Posterior vena cava (tissue), 2 donors: ENCODE measurements around the gene NDUFAF4. TPM values are rescaled to one million over a fixed set of nuclear protein-coding genes. Genes with fewer than 3 reads are reported as not detected.
"Not testable (repeated sequence)": the region's sequence is repeated elsewhere in the genome, so short reads cannot be mapped to it uniquely, and the experiment has no call there.

Experiments used
- DNase-seq: peaks from one replicate; pipeline ENCODE4 v3.0.0-alpha.2; 2020; ENCODE audit warnings: low spot score
- intact Hi-C, 2 donors: fragments of 100-400 bp; cut with DNase I; formaldehyde crosslinking; loops; one replicate each; pipeline versions ENCODE4 v1.14.1 to v1.14.2; 2022 to 2023
- total RNA-seq, 2 donors: library from RNA; stranded (reverse); fragmentation: NEBNext Ultra II Directional; extraction: Animal tissue kit (Norgen Biotek cat#: 25700); gene quantifications; one replicate each; pipeline ENCODE4 v1.2.1, GENCODE V29; 2021
- donor health status: DM: yes; HTN: yes; CAD: no.
- donor health status: DM: yes; HTN: yes; CAD: no.

Gene NDUFAF4
- total RNA-seq, 2 donors from 2014 or later: 32.2 to 34.9 TPM

DNA sequence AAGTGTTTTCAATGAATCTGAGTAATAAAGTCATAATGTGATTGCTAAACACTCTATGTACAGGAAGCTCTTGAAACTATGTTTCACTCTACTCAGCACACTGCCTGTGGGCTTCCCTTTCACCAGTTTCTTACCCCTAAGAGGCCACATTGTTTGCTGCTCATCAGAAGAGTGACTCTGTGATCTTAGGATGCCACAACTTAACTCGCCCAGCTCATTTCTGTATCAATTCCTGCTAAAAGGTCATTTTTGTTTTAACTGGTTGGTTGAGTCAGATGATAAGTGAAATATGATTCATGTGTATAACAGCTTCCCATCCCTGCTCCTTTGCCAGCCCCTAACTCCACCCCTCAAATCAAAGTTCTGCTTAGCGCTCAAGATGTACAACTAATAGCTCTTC lies 9.8 kb upstream of the NDUFAF4 start:
- no peak for DNase-seq
- intact Hi-C loops: loop anchor here in 1 of 2 donors (10.0 kb wide), 1 partner anchor 147 kb away; no protein-coding TSS in a partner anchor

GRCh38 chr6:96900873-96901272 lies 3.2 kb upstream of the NDUFAF4 start:
- intact Hi-C loops: loop anchor here (5.0 to 10.0 kb wide), 2 partner anchors 154 to 156 kb away; no protein-coding TSS in a partner anchor
- no peak for DNase-seq

DNA sequence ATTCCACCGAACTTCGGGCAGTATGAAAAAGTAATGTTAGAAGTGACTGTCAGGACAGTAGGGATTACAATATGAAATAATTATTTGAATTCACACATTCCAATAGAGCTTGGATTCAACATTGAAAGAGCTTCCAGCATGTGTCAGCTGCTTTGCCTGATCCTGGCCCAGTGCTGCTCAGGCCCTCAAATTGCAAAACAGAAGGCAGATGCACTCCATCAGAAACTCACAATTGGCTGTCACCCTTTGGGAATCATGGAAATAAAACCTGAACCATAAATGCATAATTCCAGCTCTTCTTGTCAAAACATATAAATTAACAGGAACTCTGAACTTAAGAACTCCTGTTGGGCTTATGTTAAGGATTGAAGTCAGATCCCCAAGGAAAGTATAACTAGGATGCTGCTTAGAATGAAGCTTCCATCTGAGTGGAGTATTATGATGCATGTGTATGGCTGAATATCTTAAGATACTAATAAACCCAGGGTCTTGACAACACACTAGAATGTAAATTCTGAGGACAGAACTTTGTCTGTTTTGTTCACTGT lies 1.8 kb upstream of the NDUFAF4 start:
- intact Hi-C loops: loop anchor here in 1 of 2 donors (10.0 kb wide), 1 partner anchor 375 kb away; the partner anchor contains the start of gene UFL1
- no peak for DNase-seq

DNA sequence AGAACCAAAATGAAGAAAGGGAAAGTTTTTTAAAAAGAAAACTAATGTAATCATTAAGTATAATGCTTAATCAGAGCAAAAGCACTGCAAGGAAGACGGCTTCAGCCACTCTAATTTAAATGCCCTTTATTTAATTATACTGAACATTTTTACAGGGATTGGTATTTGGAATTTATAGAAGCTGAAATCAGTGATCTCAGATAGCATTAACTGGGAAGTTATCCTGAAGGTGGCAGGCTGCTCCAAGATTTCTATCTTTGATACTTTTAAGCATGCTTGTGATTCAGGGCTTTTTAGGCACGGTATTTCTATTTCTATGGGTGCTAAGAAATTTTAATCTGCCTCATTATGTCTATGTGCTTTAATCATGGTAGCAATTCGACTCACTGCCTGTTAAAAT lies 1.3 kb upstream of the NDUFAF4 start:
- DNase-seq: no peak
- intact Hi-C loops: loop anchor here in 1 of 2 donors (10.0 kb wide), 1 partner anchor 374 kb away; the partner anchor contains the start of gene UFL1

DNA sequence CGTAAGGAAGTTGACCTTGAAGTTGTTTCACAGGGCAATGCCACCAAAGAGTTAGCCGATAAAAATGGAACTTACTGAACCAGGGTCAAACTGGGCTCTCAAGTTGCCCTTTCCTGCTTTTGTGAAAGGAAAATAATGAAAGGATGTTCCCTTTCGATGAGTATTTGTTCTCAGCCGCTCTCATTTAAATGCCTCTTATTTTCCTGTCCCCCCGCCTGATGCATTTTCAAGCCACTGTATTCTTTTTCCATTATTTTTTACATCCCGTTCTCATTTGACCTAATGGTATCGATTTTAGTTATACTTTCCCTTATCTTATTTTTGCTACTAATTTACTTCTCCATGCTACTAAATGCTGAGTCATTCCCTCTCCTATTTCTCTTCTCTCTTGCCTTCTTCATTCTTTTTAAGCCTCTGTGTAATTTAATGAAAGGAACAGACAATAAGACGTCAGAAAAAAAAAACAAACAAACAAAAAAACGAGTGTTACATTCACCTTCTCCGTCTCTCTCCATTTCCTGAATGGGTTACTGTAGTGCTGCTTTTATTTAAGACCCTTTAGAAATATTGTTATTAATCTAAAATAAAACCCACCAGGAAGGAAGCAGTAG lies 655 bp upstream of the NDUFAF4 start:
- intact Hi-C loops: loop anchor here in 1 of 2 donors (10.0 kb wide), 1 partner anchor 374 kb away; the partner anchor contains the start of gene UFL1
- DNase-seq: no peak

DNA sequence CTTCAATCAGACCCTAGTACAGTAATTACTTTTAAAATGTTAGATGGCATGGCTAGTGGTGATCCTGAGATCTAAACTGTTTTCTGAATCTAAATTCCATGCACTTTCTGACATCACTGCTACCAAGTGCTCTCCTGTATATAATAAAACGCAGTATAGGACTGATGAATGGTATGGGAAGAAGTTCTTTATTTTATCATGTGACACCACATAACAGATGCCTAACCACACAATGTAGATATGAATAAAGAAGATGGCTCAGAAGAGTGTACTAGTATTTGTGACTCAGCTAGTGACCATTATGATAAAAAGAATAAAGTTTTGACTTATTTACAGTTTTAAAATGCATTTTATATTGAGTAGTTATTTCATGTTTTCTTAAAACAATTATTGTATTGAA lies 8.5 kb downstream of the NDUFAF4 start:
- no peak for DNase-seq
- intact Hi-C loops: no loop called here

GRCh38 chr6:96888745-96889144 lies 8.9 kb downstream of the NDUFAF4 start:
- intact Hi-C loops: no loop called here
- DNase-seq: no peak

DNA sequence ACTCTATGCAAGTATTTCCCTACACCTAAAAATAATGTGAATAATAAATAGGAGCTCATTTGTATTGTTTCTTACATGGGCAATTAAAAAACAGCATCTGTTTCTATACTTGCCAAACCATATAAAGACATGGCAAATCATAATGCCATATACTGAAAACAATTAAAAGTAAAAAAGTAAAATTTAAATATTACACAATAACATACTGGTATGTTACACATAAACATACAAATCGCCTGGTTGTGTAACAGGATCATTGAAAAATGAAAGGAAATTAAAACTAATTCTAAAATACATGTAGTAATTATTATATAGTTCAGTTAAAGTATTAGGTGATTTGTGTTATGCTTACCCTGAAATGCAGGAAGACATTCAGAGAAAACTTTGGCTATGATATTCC lies 11.2 kb downstream of the NDUFAF4 start:
- intact Hi-C loops: no loop called here
- no peak for DNase-seq

GRCh38 chr6:96885187-96885631 lies 12.5 kb downstream of the NDUFAF4 start:
- DNase-seq, intact Hi-C loops: not testable (repeated sequence)

GRCh38 chr6:96878143-96878542 lies 19.5 kb downstream of the NDUFAF4 start:
- intact Hi-C loops: no loop called here
- DNase-seq: no peak

DNA sequence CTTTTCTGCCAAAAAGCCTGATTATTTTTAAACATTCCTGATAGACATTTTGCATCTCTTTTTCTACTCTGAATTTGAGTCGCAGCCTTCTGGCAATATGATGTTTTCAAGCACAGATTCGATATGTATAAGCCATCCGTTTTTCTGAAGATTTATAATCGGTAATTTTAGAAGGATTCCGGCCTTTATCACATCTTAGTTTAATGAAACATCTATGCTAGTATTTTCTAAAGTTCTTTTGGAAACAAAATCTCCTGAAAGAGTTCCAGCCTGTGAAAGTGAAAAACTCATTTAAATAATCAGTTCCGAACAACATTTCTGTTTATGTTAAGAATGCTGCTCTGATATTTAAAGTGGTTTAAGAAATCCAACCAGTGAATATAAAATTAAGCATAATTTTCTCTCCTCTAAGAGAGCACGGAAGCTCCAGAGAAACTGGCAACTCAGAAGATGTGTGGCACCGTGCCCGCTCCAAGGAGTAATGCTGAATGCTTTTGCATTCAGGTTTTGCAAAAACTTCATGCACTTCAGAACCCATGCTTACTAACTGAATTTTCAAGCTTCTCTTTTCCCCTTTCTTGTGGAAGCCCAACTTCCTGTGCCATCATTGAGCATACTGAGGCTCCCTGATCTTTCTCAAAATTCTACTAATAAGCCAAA lies 20.7 kb downstream of the NDUFAF4 start:
- no peak for DNase-seq
- intact Hi-C loops: no loop called here

GRCh38 chr6:96872976-96873375 lies 24.7 kb downstream of the NDUFAF4 start:
- intact Hi-C loops: no loop called here
- no peak for DNase-seq

- intact Hi-C loops: no loop called here
- no peak for DNase-seq
Observed at GRCh38 chr6:96865055-96865405, 32.7 kb downstream of the NDUFAF4 start.

DNA sequence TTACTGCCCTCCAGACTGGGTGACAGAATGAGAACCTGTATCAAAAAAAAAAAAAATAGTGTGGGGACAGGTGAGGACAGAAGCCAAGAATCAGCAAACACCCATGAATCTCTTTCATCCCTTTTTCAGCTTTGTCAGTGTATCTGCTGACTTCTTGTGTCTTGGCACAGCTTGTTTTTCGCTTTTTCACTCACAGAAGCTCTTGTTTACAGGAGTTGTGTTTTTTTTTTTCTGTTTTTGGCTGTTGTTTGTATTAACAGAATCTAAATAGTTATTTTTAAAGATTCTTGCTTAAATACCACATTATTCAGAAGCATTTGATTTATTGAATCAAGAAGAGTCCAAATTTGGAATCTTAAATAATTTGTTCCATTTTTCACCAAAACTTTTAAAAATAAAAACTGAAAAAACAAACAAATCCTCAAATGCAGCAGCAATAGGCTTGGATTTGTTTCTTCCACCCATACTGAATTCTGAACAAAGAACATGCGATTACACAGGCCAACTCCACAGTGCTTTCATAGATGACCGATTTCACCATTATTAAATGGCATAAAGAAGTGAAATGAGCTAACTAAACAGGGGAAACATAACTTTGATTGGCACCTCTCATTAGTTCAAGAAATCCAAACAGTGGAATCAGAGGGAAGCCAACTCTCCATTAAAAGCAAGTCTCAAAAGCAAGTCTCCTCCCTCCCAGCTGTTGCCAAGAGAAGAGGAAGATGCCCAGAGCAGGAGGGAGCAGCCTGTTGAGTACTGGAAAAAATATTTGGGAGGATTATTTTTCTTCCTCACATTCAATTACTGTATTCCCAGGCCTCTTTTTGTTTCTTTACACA lies 33.3 kb downstream of the NDUFAF4 start:
- intact Hi-C loops: no loop called here
- DNase-seq: no peak

- intact Hi-C loops: no loop called here
- DNase-seq: no peak
Observed at GRCh38 chr6:96862560-96862959, 35.1 kb downstream of the NDUFAF4 start.

DNA sequence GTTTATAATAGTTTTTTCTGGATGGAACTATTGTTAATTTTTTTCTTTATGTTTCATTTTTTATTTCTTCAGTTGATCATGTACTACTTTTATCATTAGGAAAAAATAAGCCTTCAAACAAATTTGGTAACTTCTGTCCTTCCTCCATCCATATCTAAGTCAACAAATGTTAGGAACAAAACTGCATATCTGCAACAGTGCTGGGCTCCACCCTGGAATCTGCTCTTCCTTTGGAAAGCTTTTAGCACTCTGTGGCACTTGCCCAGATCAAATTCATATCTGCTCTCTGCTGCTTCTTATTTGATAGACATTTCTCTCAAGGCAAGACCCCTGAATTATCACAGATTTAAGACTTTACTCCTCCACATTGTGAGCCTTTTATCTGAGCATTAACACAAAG lies 36.1 kb downstream of the NDUFAF4 start:
- intact Hi-C loops: no loop called here

DNA sequence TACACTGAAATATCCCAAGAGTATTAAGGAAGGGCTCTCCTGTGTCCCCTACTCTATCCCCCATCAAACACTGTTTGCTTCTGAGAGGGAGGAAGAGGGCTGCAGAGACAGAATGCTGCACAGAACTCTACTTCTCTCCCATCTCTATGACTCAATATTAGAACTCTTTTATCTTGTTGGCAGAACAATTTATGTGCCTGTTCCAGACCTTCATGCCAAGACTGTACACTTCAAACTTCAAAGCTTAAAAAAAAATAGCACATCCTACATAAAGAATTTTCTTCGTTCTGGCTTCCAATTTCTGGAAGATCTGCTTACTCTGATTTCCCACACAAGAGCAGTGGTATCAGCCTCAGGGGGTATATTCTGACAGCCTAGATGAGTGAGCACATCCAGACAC lies 40.8 kb downstream of the NDUFAF4 start:
- intact Hi-C loops: no loop called here
- no peak for DNase-seq

More for the DNA sequence above, 36.1 kb downstream of the NDUFAF4 start:
- DNase-seq: no peak

DNA sequence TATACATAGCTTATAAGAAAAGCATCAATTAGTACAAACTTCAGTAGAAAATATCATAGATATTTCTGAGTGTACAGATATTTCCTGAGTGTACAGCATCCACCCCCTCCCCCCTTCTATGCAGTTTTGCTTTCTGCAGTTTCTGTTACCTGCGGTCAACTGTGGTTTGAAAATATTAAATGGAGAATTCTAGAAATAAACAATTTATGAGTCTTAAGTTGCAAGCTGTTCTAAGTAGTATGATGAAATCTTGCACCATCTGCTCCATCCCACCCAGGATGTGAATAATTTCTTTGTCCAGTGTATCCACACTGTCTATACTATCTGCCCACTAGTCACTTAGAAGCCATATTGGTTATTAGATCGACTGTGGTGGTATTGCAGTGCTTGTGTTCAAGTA lies 44.6 kb downstream of the NDUFAF4 start:
- no peak for DNase-seq
- intact Hi-C loops: no loop called here

- intact Hi-C loops: no loop called here
Observed at GRCh38 chr6:96852605-96853004, 45.1 kb downstream of the NDUFAF4 start.

DNA sequence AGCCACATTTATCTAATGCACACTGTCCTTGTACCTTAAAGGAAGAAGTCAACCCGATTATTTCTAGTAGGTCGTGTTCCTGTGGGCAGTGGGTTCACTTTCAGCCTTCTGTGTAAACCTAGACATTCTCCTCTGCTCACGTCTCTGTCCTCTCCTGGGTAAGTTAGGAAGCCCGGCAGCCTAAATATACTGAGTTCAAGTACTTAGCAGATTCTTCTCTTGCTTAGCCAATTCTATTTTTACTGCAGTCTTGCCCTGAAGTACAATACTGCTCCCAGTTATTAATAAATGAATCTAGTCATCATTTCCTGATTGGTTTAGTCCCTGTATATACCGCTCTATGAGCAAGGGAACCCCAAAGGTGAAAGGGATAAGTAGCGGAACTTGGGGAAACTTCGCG lies 45.8 kb downstream of the NDUFAF4 start:
- DNase-seq: no peak
- intact Hi-C loops: no loop called here

More at GRCh38 chr6:96852605-96853004, 45.1 kb downstream of the NDUFAF4 start:
- DNase-seq: no peak
